Naive thymus-derived CD4-positive, alpha-beta T cell (primary cell): ENCODE measurements around the gene ALAS1. TPM values are rescaled to one million over a fixed set of nuclear protein-coding genes. Genes with fewer than 3 reads are reported as not detected.

Experiments used
- ATAC-seq: fragments of 150-1000 bp; cut with Tn5 transposase; 2 replicates; pipeline ENCODE4 v1.10.0; 2021; ENCODE audit warnings: mild to moderate bottlenecking, moderate library complexity
- CTCF ChIA-PET: fragments of 350-600 bp; sonication (Branson Sonifier 250); formaldehyde crosslinking; loops from one replicate; lab custom pipeline; 2021; ENCODE audit warnings: antibody characterized with exemption; lab: Charles Lee
- POLR2A ChIA-PET: fragments of 350-600 bp; sonication (Branson Sonifier 250); formaldehyde crosslinking; loops from one replicate; lab custom pipeline; 2021; ENCODE audit warnings: antibody characterized with exemption, inconsistent platforms; lab: Charles Lee
- DNase-seq, 9 donors: peaks; one replicate each; pipeline versions ENCODE4 v3.0.0 to v3.0.0-alpha.2; 2020 to 2022; ENCODE audit warnings: mixed read lengths in 1 of 9
- H3K27ac ChIP-seq: one replicate; pipeline ENCODE4 v1.7.0; 2013; ENCODE audit warnings: mild to moderate bottlenecking, low read depth, low read length, moderate library complexity
- H3K27me3 ChIP-seq, 2 donors: one replicate each; pipeline ENCODE4 v1.7.0; 2013; ENCODE audit warnings: low read length in 2 of 2, mild to moderate bottlenecking in 2 of 2, moderate library complexity in 2 of 2; ENCODE audit not compliant: control insufficient read depth in 2 of 2, insufficient read depth in 2 of 2
- H3K36me3 ChIP-seq, 3 experiments: 1 replicate in 2 of 3; 2 replicates in 1 of 3; pipeline ENCODE4 v1.7.0; 2013; ENCODE audit warnings: low read length in 3 of 3, mild to moderate bottlenecking in 3 of 3, moderate library complexity in 1 of 3; ENCODE audit not compliant: insufficient read depth in 3 of 3, control insufficient read depth in 2 of 3
- H3K4me1 ChIP-seq, 2 donors: one replicate each; pipeline ENCODE4 v1.7.0; 2013; ENCODE audit warnings: low read length in 2 of 2, mild to moderate bottlenecking in 2 of 2, moderate library complexity in 1 of 2; ENCODE audit not compliant: control insufficient read depth in 2 of 2, insufficient read depth in 2 of 2
- H3K4me3 ChIP-seq: 2 replicates; pipeline ENCODE4 v1.7.0; 2013; ENCODE audit warnings: mild to moderate bottlenecking, low read length
- H3K9me3 ChIP-seq, 3 experiments: 1 replicate in 2 of 3; 2 replicates in 1 of 3; pipeline ENCODE4 v1.7.0; 2013; ENCODE audit warnings: low read length in 3 of 3; ENCODE audit not compliant: control insufficient read depth in 2 of 3
- H3K27ac Mint-ChIP-seq, 9 donors: one replicate each; pipeline ENCODE4 v1.8.0; 2020 to 2022; ENCODE audit warnings: mixed read lengths in 9 of 9, mild to moderate bottlenecking in 8 of 9, moderate library complexity in 5 of 9, inconsistent platforms in 2 of 9
- H3K27me3 Mint-ChIP-seq, 5 donors: one replicate each; pipeline ENCODE4 v1.8.0; 2021 to 2022; ENCODE audit warnings: mixed read lengths in 5 of 5, mild to moderate bottlenecking in 1 of 5
- H3K36me3 Mint-ChIP-seq, 5 donors: one replicate each; pipeline ENCODE4 v1.8.0; 2020 to 2022; ENCODE audit warnings: mixed read lengths in 5 of 5, mild to moderate bottlenecking in 3 of 5, inconsistent platforms in 1 of 5
- H3K4me1 Mint-ChIP-seq, 7 donors: one replicate each; pipeline ENCODE4 v1.8.0; 2020 to 2022; ENCODE audit warnings: mixed read lengths in 7 of 7, mild to moderate bottlenecking in 3 of 7, inconsistent platforms in 1 of 7
- H3K4me3 Mint-ChIP-seq, 10 donors: one replicate each; pipeline ENCODE4 v1.8.0; 2020 to 2022; ENCODE audit warnings: mild to moderate bottlenecking in 10 of 10, mixed read lengths in 10 of 10, moderate library complexity in 6 of 10, inconsistent platforms in 2 of 10
- H3K9me3 Mint-ChIP-seq, 11 donors: one replicate each; pipeline ENCODE4 v1.8.0; 2020 to 2022; ENCODE audit warnings: mixed read lengths in 11 of 11, mild to moderate bottlenecking in 4 of 11, inconsistent platforms in 1 of 11, moderate library complexity in 1 of 11
- intact Hi-C, 2 donors: fragments of 100-400 bp; cut with micrococcal nuclease; formaldehyde crosslinking; loops; one replicate each; pipeline ENCODE4 v1.15.1; 2023
- polyA plus RNA-seq, 2 donors: library from polyadenylated mRNA; unstranded; fragments of 300-500 nt; fragmentation: Illumina TruSeq; gene quantifications; one replicate each; pipeline ENCODE4 v1.2.3, GENCODE V29; 2021
- total RNA-seq, 6 experiments: library from RNA in 5 of 6; stranded (reverse) in 5 of 6; gene quantifications; 1 replicate in 5 of 6; 2 replicates in 1 of 6; pipeline ENCODE4 v1.2.3 and lab custom pipeline; 2021 to 2026

Gene ALAS1
- total and polyA plus RNA-seq, 7 experiments from 2014 or later = 12.6 to 74.3 (median 27.4) TPM

DNA sequence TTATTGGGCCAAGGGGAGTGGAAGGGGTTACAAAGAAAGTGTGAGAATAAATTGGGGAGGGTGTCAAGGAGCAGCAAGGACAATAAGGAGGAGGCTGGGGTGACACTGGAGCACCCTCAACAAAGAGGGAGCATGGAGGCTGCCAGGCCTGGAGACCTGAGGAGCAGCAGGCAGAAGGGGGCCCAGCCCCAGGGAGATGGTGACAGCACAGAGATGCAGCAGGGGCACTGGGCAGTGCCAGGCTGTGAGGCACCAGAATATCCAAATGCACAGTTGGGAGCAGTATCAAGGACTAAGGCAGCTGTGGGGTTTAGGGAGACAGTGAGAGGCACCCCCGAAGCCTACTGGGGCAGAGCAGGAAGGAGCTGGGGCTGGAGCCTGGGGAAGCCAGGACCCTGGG is 19.4 kb upstream of the ALAS1 start:
- Mint-ChIP-seq H3K9me3 (peaks cover 0 to 4% (median 0%) of the 10 kb centered on the region in 11 donors), H3K4me1 (peaks cover 0 to 13% (median 0%) of the 10 kb centered on the region in 7 donors), H3K4me3 (no peak overlapping the region), H3K27me3 (peaks cover 0 to 12% (median 0%) of the 10 kb centered on the region in 5 donors), H3K27ac (no peak overlapping the region), H3K36me3 (no peaks in the 10 kb centered on the region)
- H3K27me3 ChIP-seq = no peaks in the 10 kb centered on the region
- ATAC-seq (no peak), DNase-seq (no peak)
- no peaks in the 10 kb centered on the region for H3K36me3 ChIP-seq
- H3K4me1 ChIP-seq = peaks cover 0 to 10% of the 10 kb centered on the region in 2 donors
- no peak overlapping the region for H3K4me3 ChIP-seq
- ChIA-PET POLR2A (interaction anchor here (0.5 kb wide), 1 partner anchor 11 kb away, joined by 4 read pairs; no protein-coding TSS in a partner anchor), CTCF (interaction anchor here (0.7 kb wide), 2 partner anchors 11 to 39 kb away, joined by 3 to 4 read pairs; no protein-coding TSS in a partner anchor)
- no peaks in the 10 kb centered on the region for H3K9me3 ChIP-seq
- H3K27ac ChIP-seq = no peak overlapping the region
- intact Hi-C loops = no loop called here

DNA sequence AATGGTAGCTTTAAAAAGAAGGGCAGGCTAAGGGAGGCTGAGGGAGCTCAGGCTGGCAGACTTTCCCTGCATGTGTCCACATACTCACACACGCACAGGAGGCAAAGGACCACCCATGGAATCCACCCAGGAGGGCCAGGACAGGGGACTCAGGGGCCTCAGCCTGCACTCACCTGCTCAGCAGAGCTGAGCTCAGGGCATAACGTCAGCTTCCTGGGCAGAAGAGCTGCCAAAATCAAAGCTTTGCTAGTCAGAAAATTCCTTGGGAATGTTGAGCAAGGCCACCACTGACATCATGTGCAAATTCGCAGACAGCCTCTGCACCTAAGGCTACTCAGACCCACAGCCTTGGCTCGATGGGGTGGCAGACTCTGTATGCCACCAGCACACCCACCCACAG is 16.4 kb upstream of the ALAS1 start:
- POLR2A ChIA-PET = interaction anchor here (0.6 to 0.7 kb wide), 2 partner anchors 24 to 209 kb away, joined by 3 to 4 read pairs; no protein-coding TSS in a partner anchor
- CTCF ChIA-PET = no interaction called here
- H3K36me3 ChIP-seq = no peaks in the 10 kb centered on the region
- Mint-ChIP-seq H3K27me3 (peaks cover 0 to 12% (median 0%) of the 10 kb centered on the region in 5 donors), H3K27ac (no peak overlapping the region), H3K36me3 (no peaks in the 10 kb centered on the region), H3K9me3 (peaks cover 0 to 2% (median 0%) of the 10 kb centered on the region in 11 donors), H3K4me1 (peaks cover 0 to 10% (median 0%) of the 10 kb centered on the region in 7 donors), H3K4me3 (no peak overlapping the region)
- no peaks in the 10 kb centered on the region for H3K27me3 ChIP-seq
- no peak for ATAC-seq
- peaks cover 0 to 10% of the 10 kb centered on the region in 2 donors for H3K4me1 ChIP-seq
- no peak overlapping the region for H3K27ac ChIP-seq
- intact Hi-C loops = no loop called here
- no peak overlapping the region for H3K4me3 ChIP-seq
- no peaks in the 10 kb centered on the region for H3K9me3 ChIP-seq
- no peak for DNase-seq

DNA sequence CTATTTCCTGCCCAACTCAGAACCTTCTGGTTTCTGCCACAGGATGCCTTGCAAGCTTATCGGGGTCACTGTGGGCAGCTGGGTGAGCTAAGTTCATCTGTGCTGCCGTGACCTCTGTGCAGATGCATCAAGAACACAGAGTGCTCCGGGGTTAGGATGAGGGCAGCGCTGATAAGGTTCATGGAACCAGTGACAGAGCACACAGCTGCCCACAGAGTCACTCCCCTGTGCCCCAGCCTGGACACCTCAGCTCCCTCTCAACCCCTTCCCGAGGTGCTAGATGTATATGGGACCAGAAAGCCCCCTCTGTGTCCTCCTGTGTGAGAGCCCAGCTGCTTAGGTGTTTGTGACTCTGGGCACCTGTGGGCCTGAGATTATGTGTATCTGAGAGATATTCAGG is 15.8 kb upstream of the ALAS1 start:
- ChIA-PET POLR2A (no interaction called here), CTCF (no interaction called here)
- H3K27me3 Mint-ChIP-seq = peaks cover 0 to 12% (median 0%) of the 10 kb centered on the region in 5 donors
- no peaks in the 10 kb centered on the region for H3K36me3 Mint-ChIP-seq
- Histone ChIP-seq H3K9me3 (no peaks in the 10 kb centered on the region), H3K4me1 (peaks cover 0 to 10% of the 10 kb centered on the region in 2 donors), H3K27me3 (no peaks in the 10 kb centered on the region), H3K36me3 (no peaks in the 10 kb centered on the region), H3K27ac (no peak overlapping the region), H3K4me3 (no peak overlapping the region)
- no peak overlapping the region for H3K4me3 Mint-ChIP-seq
- intact Hi-C loops = no loop called here
- H3K27ac Mint-ChIP-seq = peak overlapping the region in 2 of 9 donors; percentile 30 to 51
- H3K9me3 Mint-ChIP-seq = peaks cover 0 to 2% (median 0%) of the 10 kb centered on the region in 11 donors
- H3K4me1 Mint-ChIP-seq = peaks cover 0 to 10% (median 0%) of the 10 kb centered on the region in 7 donors
- ATAC-seq = peak; percentile 82
- no peak for DNase-seq

DNA sequence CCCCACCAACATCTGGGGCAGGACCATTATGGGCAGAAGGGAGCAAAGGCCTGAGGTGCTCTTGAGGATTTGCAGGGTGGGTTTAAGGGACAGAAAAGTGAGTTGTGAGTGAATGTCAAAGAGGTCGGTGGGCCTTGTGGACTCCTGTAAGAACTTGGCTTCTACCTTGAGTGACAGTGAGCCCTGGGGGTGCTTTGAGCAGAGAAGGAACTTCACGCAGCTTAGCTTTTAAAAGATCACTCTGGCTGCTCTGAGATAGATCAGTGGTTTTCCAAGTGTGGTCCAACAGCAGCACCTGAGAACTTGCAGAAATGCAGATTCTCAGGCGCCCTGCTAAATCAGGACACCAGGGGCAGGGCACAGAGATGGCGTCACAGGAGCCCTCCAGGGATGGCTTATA is 15.3 kb upstream of the ALAS1 start:
- CTCF ChIA-PET = interaction anchor here (0.7 kb wide), 1 partner anchor 1533 kb away, joined by 3 read pairs; no protein-coding TSS in a partner anchor
- Mint-ChIP-seq H3K4me1 (peaks cover 0 to 10% (median 0%) of the 10 kb centered on the region in 7 donors), H3K27me3 (peaks cover 0 to 12% (median 0%) of the 10 kb centered on the region in 5 donors), H3K36me3 (no peaks in the 10 kb centered on the region), H3K9me3 (peaks cover 0 to 2% (median 0%) of the 10 kb centered on the region in 11 donors), H3K27ac (peak overlapping the region in 2 of 9 donors; percentile 30 to 51), H3K4me3 (no peak overlapping the region)
- Histone ChIP-seq H3K36me3 (no peaks in the 10 kb centered on the region), H3K4me1 (peaks cover 0 to 10% of the 10 kb centered on the region in 2 donors), H3K4me3 (no peak overlapping the region), H3K27ac (no peak overlapping the region), H3K27me3 (no peaks in the 10 kb centered on the region), H3K9me3 (no peaks in the 10 kb centered on the region)
- intact Hi-C loops = no loop called here
- POLR2A ChIA-PET = no interaction called here
- ATAC-seq (no peak), DNase-seq (no peak)

DNA sequence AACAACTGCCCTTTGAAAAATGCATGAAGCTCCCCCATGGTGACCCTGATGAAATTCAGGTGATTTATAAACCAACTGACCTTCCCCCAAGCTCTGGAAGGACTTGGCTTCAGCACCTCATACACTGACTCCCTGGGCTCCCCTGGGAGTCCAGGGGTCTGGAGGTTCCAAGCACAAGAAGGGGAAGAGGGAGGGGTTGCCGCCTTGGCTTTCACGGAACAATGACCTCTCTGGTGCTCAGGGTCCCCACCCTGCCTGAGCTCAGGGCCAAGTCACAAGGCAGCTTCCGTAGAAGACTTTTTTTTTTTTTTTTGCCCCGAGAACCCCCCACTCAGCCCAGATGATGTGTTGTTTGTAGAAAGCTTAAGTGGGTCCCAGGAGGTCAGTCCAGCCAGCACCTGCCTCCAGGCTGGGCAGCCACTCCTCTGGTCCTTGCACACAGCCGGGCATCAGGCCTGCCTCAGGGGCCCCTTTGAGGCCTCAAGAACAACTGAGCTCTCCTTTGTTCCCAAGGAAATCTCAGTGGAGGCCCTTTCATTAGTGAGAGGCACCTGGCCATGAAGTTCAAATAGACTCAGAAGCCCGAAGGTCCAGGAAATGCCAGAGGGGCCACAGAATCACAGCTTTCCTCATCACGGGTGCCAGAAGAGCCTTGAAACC is 14.0 kb upstream of the ALAS1 start:
- Histone ChIP-seq H3K9me3 (no peaks in the 10 kb centered on the region), H3K4me3 (no peak overlapping the region), H3K4me1 (peaks cover 0 to 10% of the 10 kb centered on the region in 2 donors), H3K36me3 (no peaks in the 10 kb centered on the region), H3K27ac (no peak overlapping the region), H3K27me3 (no peaks in the 10 kb centered on the region)
- ChIA-PET CTCF (no interaction called here), POLR2A (no interaction called here)
- peaks cover 0 to 12% (median 0%) of the 10 kb centered on the region in 7 donors for H3K4me1 Mint-ChIP-seq
- intact Hi-C loops = no loop called here
- H3K27ac Mint-ChIP-seq = no peak overlapping the region
- H3K4me3 Mint-ChIP-seq = no peak overlapping the region
- ATAC-seq (no peak), DNase-seq (no peak)
- no peaks in the 10 kb centered on the region for H3K36me3 Mint-ChIP-seq
- peaks cover 0 to 6% (median 0%) of the 10 kb centered on the region in 5 donors for H3K27me3 Mint-ChIP-seq
- H3K9me3 Mint-ChIP-seq = peaks cover 0 to 2% (median 0%) of the 10 kb centered on the region in 11 donors

DNA sequence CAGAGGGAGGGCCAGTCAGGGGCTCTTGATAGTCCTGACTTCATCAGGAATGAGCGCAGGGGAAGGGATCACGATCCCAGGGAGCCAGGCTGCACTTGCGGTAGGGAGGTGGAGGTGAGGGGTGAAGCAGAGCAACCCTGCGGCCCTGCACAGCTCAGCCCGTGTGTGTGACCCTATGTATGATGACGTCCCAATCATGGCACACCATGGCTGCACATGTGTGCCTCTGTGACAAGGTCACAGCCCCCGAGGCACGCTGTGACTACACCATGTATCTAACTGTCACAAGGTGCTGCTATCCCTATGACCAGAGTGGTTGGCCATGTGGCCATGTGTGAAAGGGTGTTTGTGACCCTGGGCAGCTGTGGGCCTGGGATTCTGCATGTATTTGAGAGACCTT is 13.3 kb upstream of the ALAS1 start:
- ATAC-seq (no peak), DNase-seq (no peak)
- H3K27ac Mint-ChIP-seq = no peak overlapping the region
- H3K4me3 Mint-ChIP-seq = no peak overlapping the region
- peaks cover 0 to 6% (median 0%) of the 10 kb centered on the region in 5 donors for H3K27me3 Mint-ChIP-seq
- Histone ChIP-seq H3K4me1 (peaks cover 0 to 10% of the 10 kb centered on the region in 2 donors), H3K27me3 (no peaks in the 10 kb centered on the region), H3K27ac (no peak overlapping the region), H3K4me3 (no peak overlapping the region), H3K36me3 (no peaks in the 10 kb centered on the region), H3K9me3 (no peaks in the 10 kb centered on the region)
- CTCF ChIA-PET = interaction anchor here (0.8 kb wide), 1 partner anchor 184 kb away, joined by 3 read pairs; no protein-coding TSS in a partner anchor
- peaks cover 0 to 20% (median 0%) of the 10 kb centered on the region in 7 donors for H3K4me1 Mint-ChIP-seq
- POLR2A ChIA-PET = no interaction called here
- no peaks in the 10 kb centered on the region for H3K36me3 Mint-ChIP-seq
- H3K9me3 Mint-ChIP-seq = peaks cover 0 to 2% (median 0%) of the 10 kb centered on the region in 11 donors
- intact Hi-C loops = no loop called here
